Stimulated activated CD4-positive, alpha-beta T cell treated with anti-CD3 and anti-CD28 coated beads, Interleukin-2, amount 100 ng/mL, for 4 hours (primary cell): ENCODE results near the gene DMRTA1.
"Not testable (repeated sequence)": the region's sequence is repeated elsewhere in the genome, so short reads cannot be mapped to it uniquely, and the experiment has no call there.

ENCODE experiments used
- DNase-seq: peaks from one replicate; pipeline ENCODE4 v3.0.0-alpha.2; 2020; ENCODE audit warnings: low read depth

The DMRTA1 gene

GRCh38 chr9:22457448-22457847, 10.8 kb downstream of the DMRTA1 start:
- no peak for DNase-seq

- no peak for DNase-seq
These were observed 16.6 kb downstream of the DMRTA1 start for GRCh38 chr9:22463205-22463604.

GRCh38 chr9:22469928-22470544, 23.4 kb downstream of the DMRTA1 start:
- no peak for DNase-seq

- no peak for DNase-seq
These were observed 34.9 kb downstream of the DMRTA1 start for GRCh38 chr9:22481566-22481965.

GRCh38 chr9:22483528-22484070, 37.0 kb downstream of the DMRTA1 start:
- DNase-seq: no peak

- not testable (repeated sequence) for DNase-seq
These were observed 49.6 kb downstream of the DMRTA1 start for GRCh38 chr9:22496197-22496596.
